Activated naive CD4-positive, alpha-beta T cell treated with anti-CD3 and anti-CD28 coated beads, Interleukin-2, amount 50 U/mL, for 72 hours (primary cell): Measurements from ENCODE around the gene MYMX. TPM values are rescaled to one million over a fixed set of nuclear protein-coding genes. Genes with fewer than 3 reads are reported as not detected.

Source experiments
- ATAC-seq, 2 donors: fragments of 150-1000 bp; cut with Tn5 transposase; 2 replicates each; pipeline ENCODE4 v1.10.0; 2021; ENCODE audit warnings: mild to moderate bottlenecking in 2 of 2, moderate library complexity in 2 of 2
- DNase-seq, 2 donors: peaks; one replicate each; pipeline ENCODE4 v3.0.0; 2021 to 2022; ENCODE audit warnings: low spot score in 2 of 2
- H3K27ac Mint-ChIP-seq, 2 donors: one replicate each; pipeline ENCODE4 v1.8.0; 2022; ENCODE audit warnings: mild to moderate bottlenecking in 2 of 2, mixed read lengths in 2 of 2
- H3K36me3 Mint-ChIP-seq, 2 donors: one replicate each; pipeline ENCODE4 v1.8.0; 2022; ENCODE audit warnings: mixed read lengths in 2 of 2
- H3K9me3 Mint-ChIP-seq, 2 donors: one replicate each; pipeline ENCODE4 v1.8.0; 2022; ENCODE audit warnings: mixed read lengths in 2 of 2
- total RNA-seq, 2 donors: library from RNA; stranded (reverse); gene quantifications; one replicate each; pipeline ENCODE4 v1.2.3, GENCODE V29; 2022

MYMX gene
- total RNA-seq, 2 donors from 2014 or later: not detected

DNA sequence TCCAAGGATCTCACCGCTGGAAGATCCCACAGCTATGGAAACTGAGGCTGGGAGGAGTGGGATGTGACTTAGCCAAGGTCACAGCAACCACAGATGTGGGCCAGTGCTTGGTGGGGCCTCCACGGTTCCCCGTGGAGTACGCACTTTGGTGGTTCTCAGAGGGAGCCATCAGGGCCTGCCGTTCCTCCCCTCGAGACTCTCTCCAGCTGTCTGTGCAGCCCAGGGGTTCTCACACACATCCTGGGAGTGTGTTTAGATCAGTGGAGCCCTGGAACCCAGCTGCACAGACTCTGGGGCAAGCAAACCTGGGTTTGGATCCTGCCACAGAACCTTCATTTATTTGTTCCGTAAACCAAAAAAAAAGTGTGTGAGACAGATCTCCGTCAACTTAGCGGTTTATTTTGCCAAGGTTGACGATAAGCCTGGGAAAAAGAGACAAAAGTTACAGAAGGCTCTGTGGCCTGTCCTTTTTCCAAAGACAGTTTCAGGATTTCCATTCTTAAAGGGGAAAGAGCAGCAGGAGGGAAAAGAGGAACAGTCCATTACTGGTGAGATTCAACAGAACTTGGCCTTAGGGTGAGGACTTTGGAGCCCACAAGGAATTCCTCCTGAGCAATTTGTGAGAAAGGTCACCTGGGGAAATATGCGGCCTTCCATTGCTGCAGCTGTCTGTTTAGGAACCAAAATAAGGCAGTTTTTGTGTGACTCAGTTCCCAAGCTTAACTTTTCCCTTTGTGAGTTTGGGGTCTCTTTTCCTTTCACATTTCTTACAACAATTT lies 13.6 kb upstream of the MYMX start:
- Mint-ChIP-seq H3K9me3 (no peaks in the 10 kb centered on the region), H3K27ac (no peak overlapping the region), H3K36me3 (no peaks in the 10 kb centered on the region)
- ATAC-seq (no peak), DNase-seq (no peak)

DNA sequence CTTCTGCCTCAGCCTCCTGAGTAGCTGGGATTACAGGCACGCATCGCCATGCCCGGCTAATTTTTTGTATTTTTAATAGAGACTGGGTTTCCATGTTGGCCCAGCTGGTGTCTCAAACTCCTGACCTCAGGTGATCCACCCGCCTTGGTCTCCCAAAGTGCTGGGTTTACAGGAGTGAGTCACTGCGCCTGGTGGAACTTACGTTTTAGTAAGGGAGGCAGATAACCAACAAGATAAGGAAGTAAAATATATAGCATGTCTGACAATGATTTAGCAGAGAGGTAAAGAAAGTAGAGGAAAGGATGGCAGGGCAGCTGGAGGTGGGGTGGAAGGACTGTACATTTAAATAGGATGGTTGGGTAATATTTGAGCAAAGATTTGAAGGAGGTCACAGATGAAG lies 12.8 kb upstream of the MYMX start:
- no peaks in the 10 kb centered on the region for H3K36me3 Mint-ChIP-seq
- no peak overlapping the region for H3K27ac Mint-ChIP-seq
- ATAC-seq: no peak
- no peak for DNase-seq
- no peaks in the 10 kb centered on the region for H3K9me3 Mint-ChIP-seq

DNA sequence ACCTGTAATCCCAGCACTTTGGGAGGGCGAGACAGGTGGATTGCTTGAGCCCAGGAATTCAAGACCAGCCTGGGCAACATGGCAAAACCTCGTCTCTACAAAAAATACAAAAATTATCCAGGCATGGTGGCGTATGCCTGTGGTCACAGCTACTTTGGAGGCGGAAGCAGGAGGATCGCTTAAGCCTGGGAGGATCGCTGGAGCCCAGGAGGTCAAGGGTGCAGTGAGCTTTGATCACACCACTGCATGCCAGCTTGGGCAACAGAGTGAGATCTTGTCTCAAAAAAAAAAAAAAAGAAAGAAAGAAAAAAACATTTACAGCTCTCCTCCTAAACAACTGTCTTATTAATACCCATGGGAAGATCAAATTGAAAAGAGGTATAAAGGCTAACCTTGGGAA lies 8.8 kb upstream of the MYMX start:
- ATAC-seq: no peak
- no peaks in the 10 kb centered on the region for H3K36me3 Mint-ChIP-seq
- H3K9me3 Mint-ChIP-seq: no peaks in the 10 kb centered on the region
- H3K27ac Mint-ChIP-seq: no peak overlapping the region
- DNase-seq: no peak

DNA sequence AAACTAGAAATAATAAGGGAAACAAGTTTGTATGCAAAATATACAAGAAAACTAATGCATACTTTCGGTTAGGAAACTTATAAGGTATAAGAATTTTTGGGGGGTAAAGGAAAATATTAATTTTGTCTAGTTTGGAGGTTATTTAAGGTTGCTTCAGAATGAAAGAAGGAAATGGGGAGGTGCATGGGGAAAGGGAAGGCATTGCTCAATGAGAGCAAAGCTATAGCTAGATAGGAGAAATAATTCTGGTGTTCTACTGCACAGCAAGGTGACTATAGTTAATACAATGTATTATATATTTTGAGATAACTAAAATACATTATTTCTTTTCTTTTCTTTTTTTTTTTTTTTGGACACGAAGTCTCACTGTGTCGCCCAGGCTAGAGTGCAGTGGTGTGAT lies 5.4 kb upstream of the MYMX start:
- H3K36me3 Mint-ChIP-seq: no peaks in the 10 kb centered on the region

DNA sequence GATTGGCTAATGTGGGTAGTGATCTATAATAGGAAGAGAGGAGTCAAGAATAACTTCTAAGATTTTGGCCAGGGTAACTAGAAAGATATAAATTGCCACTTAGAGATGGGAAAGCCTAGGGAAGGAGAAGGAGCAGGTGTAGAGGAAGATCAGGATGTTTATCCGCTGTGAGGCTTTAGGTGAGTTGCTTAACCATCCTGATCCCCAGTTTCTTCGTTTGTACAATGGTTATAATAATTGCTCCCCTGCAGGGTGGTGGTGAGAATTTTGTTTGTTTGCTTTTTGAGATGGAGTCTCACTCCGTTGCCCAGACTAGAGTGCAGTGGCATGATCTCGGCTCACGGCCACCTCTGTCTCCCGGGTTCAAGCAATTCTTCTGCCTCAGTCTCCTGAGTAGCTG lies 2.4 kb upstream of the MYMX start:
- DNase-seq (no peak), ATAC-seq (no peak)
- no peaks in the 10 kb centered on the region for H3K36me3 Mint-ChIP-seq
- no peaks in the 10 kb centered on the region for H3K9me3 Mint-ChIP-seq
- no peak overlapping the region for H3K27ac Mint-ChIP-seq

More for the DNA sequence above, 5.4 kb upstream of the MYMX start:
- Mint-ChIP-seq H3K27ac (no peak overlapping the region), H3K9me3 (no peaks in the 10 kb centered on the region)
- no peak for ATAC-seq
- no peak for DNase-seq

DNA sequence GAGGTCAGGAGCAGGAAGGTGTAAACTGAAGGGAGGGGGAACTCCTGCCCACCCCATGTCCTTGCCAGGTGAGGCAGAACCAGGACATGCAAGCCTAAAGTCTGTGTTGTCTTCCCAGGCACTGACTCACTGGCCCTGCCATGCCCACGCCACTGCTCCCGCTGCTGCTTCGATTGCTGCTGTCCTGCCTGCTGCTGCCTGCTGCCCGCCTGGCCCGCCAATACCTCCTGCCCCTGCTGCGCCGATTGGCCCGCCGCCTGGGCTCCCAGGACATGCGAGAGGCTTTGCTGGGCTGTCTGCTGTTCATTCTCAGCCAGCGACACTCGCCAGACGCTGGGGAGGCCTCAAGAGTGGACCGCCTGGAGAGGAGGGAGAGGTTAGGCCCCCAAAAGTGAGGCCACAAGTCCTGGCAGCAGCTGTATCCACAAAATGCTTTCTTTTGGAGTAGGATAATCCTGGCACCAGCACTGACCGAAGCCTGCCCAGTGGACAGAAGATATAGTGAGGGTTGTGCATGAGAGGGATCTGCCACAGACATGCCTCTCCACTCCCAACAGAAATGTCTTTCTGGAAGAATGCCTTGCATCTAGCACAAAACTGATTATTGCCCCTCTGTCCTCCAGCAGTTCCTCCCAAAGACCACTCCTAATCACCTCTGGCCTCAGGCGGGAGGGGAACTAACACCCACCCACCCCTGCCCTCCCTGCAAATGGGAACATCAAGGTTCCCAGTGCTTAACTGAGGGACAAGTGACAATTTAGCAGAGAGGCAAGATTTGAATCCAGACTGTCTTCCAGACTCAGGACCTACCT lies 812 bp downstream of the MYMX start:
- DNase-seq (no peak), ATAC-seq (no peak)
- Mint-ChIP-seq H3K27ac (no peak overlapping the region), H3K9me3 (no peaks in the 10 kb centered on the region), H3K36me3 (no peaks in the 10 kb centered on the region)

DNA sequence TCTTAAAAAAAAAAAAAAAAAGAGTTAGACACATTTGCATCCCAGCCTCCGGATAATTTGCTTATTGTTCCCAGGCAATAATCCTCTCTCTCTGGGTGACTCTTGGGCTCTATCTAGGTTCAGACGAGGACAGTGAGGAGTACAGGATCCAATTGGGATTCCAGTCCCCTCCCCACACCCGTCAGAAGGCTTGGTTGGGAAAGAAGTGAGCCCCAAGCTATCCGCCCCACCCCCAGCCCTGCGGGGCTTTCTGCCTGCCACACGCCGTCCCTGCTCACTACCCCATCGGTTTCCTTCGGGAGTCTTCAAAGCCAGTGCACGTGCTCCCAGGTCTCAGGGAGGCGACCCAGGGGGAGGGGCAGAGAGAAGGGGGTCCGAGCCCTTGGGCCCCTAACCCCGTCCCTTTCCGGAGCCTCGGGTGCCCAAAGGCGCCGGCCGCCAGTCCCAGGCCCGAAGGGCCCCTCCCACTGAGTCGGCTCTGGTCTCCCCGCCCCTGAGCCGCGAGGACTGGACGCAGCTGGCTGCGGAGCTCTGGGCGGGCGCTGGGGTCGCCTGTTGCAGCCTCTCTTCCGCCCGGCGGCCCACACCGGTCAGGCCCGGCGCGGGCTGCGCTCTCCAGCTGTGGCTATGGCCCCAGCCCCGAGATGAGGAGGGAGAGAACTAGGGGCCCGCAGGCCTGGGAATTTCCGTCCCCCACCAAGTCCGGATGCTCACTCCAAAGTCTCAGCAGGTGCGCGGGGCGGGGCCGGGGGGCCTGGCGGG lies 2.5 kb downstream of the MYMX start:
- Mint-ChIP-seq H3K36me3 (peaks cover 0 to 3% of the 10 kb centered on the region in 2 donors), H3K27ac (no peak overlapping the region), H3K9me3 (no peaks in the 10 kb centered on the region)
- peak in 1 of 2 donors; percentile 40 for DNase-seq
- ATAC-seq: peak; percentile 11 to 34

DNA sequence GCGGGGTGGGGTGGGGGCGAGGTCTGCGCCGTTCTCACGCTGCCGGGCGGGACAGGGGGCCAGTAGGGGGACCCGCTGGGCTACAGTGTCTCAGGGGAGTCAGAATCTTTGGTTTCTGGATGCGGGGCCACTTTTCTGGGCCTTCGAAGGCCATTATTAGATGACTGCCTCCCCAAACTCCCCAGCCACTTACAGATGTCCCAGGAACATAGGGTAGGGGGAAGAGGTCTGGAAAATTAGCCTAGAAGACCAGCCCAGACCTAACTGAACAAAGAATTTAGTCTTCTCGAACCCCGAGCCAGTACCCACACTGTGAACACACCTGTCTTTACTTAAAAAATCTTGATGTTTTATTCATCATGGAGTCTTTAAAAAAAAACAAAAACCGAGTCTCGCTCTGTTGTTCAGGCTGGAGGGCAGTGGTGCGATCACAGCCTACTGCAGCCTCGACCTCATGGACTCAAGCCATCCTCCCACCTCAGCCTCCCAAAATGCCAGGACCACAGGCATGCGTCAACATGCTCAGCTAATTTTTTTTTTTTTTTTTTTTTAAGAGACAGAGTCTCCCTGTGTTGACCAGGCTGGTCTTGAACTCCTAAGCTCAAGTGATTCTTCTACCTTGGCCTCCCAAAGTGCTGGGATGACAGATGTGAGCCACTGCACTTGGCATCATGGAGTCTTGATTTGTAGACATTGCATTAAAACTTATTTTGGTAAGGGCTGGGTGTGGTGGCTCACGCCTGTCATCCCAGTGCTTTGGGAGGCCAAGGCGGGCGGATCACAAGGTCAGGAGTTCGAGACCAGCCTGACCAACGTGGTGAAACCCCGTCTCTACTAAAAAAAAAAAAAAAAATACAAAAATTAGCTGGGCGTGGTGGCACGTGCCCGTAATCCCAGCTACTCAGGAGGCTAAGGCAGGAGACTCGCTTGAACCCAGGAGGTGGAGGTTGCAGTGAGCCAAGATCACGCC lies 3.4 kb downstream of the MYMX start:
- ATAC-seq (no peak), DNase-seq (no peak)
- peaks cover 0 to 11% of the 10 kb centered on the region in 2 donors for H3K36me3 Mint-ChIP-seq
- H3K27ac Mint-ChIP-seq: no peak overlapping the region
- H3K9me3 Mint-ChIP-seq: no peaks in the 10 kb centered on the region

DNA sequence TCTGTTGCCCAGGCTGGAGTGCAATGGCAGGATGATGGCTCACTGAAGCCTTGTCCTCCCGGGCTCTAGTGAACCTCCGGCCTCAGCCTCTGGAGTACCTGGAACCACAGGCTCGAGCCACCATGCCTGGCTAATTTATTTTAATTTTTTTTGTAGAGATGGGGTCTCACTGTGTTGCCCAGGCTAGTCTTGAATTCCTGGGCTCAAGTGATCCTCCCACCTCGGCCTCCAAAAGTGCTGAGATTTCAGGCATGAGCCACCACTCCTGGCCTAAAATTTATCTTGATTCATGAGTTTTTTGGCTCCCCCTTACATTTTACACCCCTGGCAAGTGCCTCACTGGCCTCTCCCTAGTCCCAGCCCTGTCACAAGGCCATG lies 4.2 kb downstream of the MYMX start:
- Mint-ChIP-seq H3K36me3 (peaks cover 0 to 11% of the 10 kb centered on the region in 2 donors), H3K9me3 (no peaks in the 10 kb centered on the region), H3K27ac (peak overlapping the region in 1 of 2 donors; percentile 19)
- ATAC-seq (no peak), DNase-seq (no peak)

DNA sequence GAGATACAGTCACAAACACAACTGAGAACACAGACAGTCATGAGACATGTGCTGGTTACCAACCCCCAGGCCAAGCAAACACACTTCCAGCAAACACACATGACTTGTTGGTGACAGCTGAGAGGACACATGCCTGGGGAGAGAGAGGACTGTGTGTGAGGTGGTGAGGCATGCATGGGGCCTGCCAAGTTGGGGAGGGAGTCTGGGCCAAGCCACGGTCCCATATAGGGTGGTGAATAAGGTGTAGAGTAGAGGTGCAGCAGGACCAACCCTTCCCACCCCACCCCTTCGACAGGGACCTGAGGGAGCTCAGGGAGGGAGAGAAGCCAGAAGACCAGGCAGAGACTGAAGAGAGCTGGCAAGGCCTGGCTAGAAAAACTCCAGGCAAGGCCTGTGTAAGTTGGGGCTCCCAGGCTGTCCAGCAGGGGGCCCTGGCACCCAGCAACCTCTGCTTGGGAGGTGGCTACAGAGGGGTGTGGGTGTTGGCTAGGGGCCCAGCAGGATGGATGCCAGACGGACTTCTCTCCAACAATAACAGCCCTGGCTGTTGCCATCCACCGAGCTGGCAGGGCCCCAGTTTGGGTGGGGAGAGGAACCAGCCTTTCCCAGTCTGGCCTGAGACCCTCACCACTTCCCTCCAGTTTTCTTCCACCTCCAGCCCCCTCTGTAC lies 4.7 kb downstream of the MYMX start:
- ATAC-seq (peak; percentile 62 to 70), DNase-seq (peak; percentile 71 to 79)
- Mint-ChIP-seq H3K36me3 (peaks cover 0 to 11% of the 10 kb centered on the region in 2 donors), H3K27ac (peak overlapping the region in 1 of 2 donors; percentile 19), H3K9me3 (no peaks in the 10 kb centered on the region)

DNA sequence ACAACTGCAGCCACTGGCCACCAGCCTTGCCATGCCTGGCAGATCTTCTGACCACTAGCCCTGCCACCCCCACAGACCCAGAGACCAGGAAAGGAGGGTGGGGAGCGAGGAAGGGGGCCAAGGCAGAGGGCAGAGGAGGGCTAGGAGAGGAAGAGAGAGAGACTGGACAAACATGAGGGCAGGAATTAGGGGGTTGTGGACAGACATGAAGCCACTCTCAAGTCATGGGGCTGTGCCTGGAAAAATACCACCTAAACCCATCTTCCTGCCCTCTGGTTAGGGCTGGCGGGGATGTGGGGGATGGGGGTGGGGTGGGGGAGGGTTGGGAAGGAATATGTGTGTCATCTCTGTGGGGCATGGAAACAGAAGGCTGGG lies 5.2 kb downstream of the MYMX start:
- H3K36me3 Mint-ChIP-seq: peaks cover 0 to 11% of the 10 kb centered on the region in 2 donors
- H3K9me3 Mint-ChIP-seq: no peaks in the 10 kb centered on the region
- no peak overlapping the region for H3K27ac Mint-ChIP-seq
- no peak for DNase-seq
- no peak for ATAC-seq

DNA sequence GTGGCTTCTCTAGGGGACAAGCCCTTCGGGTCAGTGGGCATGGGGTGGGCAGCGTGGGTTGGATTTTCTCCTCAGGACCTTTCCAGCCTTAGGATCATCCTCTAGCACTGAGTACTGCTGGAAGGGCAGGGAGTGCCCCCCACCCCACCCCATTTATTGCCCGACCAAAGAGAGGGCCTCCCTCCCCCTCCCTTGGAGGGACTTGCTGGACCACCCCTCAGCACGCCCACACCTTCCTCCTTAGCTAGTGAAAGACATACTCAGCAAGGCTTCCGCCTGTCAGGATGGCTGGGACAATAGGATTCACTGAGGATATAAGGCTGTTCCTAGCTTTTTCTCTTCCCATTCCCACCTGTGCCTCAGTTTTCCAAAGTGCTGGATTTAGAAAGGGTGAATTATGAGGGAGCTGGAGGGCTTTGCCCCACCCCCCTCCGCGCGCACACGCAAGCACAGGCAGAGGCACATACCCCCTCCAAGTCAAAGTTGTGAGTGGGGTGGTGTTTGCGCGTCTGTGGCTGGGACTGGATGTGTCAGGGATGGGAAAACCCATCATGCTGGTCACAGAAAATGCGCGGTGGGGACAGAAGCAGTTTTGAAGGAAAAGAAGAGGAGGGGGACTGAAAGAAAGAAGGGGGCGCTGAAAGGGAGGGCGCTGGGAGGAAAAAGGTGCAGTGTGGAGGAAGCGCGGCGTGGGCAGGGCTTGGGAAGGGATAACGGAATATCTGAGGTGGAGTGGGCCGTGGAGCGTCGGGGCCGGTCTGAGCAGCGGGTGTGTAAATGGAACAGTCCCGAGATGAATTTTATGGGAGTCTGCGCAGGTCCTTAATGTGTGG lies 6.0 kb downstream of the MYMX start:
- H3K27ac Mint-ChIP-seq: peak overlapping the region; percentile 81 to 86
- peaks cover 0 to 11% of the 10 kb centered on the region in 2 donors for H3K36me3 Mint-ChIP-seq
- DNase-seq (no peak), ATAC-seq (no peak)
- no peaks in the 10 kb centered on the region for H3K9me3 Mint-ChIP-seq

DNA sequence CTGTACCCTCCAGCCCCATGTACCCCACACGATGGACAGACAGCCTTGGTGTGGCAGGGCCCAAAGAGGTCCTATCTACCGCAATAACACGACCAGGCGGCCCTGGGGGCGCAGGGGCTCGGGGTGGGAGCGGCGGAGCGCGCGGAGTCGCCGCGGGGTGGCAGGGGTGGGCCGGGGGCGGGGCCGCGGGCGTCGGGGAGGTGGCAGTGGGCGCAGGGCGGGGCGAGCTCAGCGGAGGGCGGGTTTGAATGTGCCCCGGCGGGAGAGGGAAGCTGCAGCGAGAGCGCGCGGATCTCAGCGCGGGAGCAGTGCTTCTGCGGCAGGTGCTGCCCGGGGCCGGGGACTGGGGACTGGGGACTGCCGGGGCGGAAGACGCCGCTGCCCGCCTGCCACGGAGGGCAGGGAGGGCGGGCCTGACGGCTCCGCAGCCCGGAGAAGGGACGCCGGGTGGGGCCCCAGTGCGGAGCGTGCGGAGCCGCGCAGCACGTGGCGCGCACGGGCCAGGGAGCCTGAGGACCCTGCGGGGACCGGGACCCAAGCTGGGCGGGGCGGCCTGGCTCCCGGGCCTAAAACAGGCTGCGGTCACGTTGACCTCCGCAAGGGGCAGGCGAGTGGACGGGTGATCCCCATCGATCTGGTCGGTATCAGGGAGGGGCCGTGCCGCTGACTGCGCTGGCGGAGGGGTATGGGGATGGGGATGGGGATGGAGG lies 6.7 kb downstream of the MYMX start, which contains the start of gene SLC29A1:
TSS of gene SLC29A1 (plus strand) at position 277 of the 710 bp plus-strand sequence. CDS start 3,719 bp downstream, outside the sequence.
- no peaks in the 10 kb centered on the region for H3K9me3 Mint-ChIP-seq

More for the DNA sequence above, 6.7 kb downstream of the MYMX start, which contains the start of gene SLC29A1:
- DNase-seq (peak; percentile 80 to 85), ATAC-seq (peak; percentile 74 to 80)
- Mint-ChIP-seq H3K36me3 (peaks cover 0 to 11% of the 10 kb centered on the region in 2 donors), H3K27ac (peak within 1 kb of the TSS; percentile 81 to 86)
